Measurements from ENCODE around the gene FOXO6. TPM values are rescaled to one million over a fixed set of nuclear protein-coding genes. Genes with fewer than 3 reads are reported as not detected.

FOXO6 gene
- total and polyA plus RNA-seq, 12 donors: 0.30 to 2.6 (median 1.3) TPM

DNA sequence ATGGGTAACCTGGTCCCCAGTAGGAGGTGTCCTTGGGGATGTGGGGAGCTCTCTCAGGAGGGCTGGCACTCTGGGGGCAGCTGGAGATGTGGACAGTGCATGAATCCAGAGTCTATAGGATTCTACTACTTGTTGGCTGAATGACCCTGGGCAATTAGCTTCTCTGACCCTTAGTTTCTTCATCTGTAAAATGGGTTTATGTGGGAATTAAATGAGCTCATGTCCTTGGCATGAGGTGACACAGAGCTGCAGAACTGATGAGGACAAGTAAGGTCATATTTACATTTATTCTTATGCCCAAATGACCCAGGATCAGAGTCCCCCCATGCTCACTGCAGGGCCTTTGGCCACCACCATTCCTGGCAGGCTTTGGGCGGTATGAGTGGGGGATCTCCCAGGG, 29.3 kb downstream of the FOXO6 start:
- DNase-seq: no peak
- WGBS, 2 donors: 97 to 100% methylated on average over 1 of the region's 1 CpG
- Histone ChIP-seq H3K36me3 (no peaks in the 10 kb centered on the region), H3K4me1 (peaks cover 6 to 47% (median 21%) of the 10 kb centered on the region in 9 donors), H3K27ac (no peak overlapping the region), H3K4me3 (no peak overlapping the region), H3K27me3 (peaks cover 0 to 22% (median 0%) of the 10 kb centered on the region in 7 donors), H3K9me3 (no peaks in the 10 kb centered on the region)
- TF ChIP-seq, protein P1, sequence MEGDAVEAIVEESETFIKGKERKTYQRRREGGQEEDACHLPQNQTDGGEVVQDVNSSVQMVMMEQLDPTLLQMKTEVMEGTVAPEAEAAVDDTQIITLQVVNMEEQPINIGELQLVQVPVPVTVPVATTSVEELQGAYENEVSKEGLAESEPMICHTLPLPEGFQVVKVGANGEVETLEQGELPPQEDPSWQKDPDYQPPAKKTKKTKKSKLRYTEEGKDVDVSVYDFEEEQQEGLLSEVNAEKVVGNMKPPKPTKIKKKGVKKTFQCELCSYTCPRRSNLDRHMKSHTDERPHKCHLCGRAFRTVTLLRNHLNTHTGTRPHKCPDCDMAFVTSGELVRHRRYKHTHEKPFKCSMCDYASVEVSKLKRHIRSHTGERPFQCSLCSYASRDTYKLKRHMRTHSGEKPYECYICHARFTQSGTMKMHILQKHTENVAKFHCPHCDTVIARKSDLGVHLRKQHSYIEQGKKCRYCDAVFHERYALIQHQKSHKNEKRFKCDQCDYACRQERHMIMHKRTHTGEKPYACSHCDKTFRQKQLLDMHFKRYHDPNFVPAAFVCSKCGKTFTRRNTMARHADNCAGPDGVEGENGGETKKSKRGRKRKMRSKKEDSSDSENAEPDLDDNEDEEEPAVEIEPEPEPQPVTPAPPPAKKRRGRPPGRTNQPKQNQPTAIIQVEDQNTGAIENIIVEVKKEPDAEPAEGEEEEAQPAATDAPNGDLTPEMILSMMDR (IDR thresholded peaks at IDR 0.05): no peak
- ATAC-seq: no peak
- intact Hi-C loops (cut with DNase I): no loop called here

DNA sequence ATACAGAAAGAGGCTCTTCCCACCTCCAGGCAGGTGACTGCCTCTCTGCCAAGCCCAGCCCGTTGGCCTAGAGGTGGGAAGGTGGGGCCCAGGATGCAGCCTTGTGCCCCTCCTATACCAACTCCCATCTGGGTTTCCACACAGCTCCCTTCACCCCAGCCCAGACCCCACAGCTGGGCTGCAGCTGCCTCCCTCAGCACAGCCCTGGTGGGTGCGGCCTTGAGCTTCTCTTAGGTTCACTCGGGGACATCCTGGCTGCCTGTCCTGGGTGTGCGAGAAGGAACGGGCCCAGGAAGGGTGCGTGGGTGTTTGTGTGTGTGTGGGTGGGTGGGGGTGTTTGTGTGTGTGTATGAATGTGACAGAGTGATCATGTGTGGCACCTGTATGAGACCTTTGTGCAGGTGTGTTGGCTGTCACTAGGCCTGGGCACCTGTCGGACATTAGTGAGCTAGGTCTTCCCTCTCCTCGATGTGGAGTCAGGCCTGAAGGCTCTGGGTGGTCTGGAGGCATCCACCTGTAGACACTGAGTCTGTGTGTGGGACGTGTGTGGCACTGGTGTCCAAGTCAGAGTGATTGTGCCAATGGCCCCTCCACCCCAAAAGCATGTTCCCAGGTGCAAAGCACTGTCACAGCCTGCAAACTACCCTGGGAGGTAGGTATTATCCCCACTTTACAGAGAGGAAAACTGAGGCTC, 30.7 kb downstream of the FOXO6 start:
- ATAC-seq (no peak), DNase-seq (no peak)
- Histone ChIP-seq H3K27me3 (peaks cover 0 to 24% (median 0%) of the 10 kb centered on the region in 7 donors), H3K36me3 (no peaks in the 10 kb centered on the region), H3K27ac (no peak overlapping the region), H3K4me1 (peaks cover 6 to 44% (median 17%) of the 10 kb centered on the region in 9 donors), H3K9me3 (no peaks in the 10 kb centered on the region), H3K4me3 (no peak overlapping the region)
- TF ChIP-seq, protein P1 (IDR thresholded peaks at IDR 0.05): no peak
- intact Hi-C loops (cut with DNase I): no loop called here
- 51 to 57% methylated on average over 9 of the region's 9 CpGs for WGBS, 2 donors

DNA sequence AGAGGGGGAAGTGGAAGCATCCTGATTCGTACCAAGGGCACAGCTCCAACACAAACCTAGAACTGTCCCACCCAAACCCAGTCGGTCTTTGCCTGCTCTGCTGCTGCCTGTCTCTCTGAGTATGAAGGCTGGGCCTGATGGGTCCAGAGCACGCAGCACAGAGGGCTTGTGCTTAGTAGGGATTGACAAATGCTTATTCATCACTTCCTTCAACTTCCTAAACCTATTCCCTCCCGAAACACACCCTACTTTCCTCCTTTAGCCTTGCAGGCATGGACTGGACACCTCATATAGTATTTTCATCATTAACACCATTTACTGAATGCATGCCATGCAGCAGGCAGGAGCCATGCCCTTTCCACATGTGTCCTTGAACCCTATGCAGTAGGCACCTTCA, 31.3 kb downstream of the FOXO6 start:
- H3K27me3 ChIP-seq: peaks cover 0 to 18% (median 0%) of the 10 kb centered on the region in 7 donors
- H3K4me1 ChIP-seq: peaks cover 1 to 39% (median 11%) of the 10 kb centered on the region in 9 donors
- no peaks in the 10 kb centered on the region for H3K9me3 ChIP-seq
- ATAC-seq (no peak), DNase-seq (no peak)
- H3K27ac ChIP-seq: no peak overlapping the region
- H3K36me3 ChIP-seq: no peaks in the 10 kb centered on the region
- H3K4me3 ChIP-seq: no peak overlapping the region
- intact Hi-C loops (cut with DNase I): no loop called here
- WGBS, 2 donors: 76 to 84% methylated on average over 4 of the region's 4 CpGs
- TF ChIP-seq, protein P1 (IDR thresholded peaks at IDR 0.05): no peak

DNA sequence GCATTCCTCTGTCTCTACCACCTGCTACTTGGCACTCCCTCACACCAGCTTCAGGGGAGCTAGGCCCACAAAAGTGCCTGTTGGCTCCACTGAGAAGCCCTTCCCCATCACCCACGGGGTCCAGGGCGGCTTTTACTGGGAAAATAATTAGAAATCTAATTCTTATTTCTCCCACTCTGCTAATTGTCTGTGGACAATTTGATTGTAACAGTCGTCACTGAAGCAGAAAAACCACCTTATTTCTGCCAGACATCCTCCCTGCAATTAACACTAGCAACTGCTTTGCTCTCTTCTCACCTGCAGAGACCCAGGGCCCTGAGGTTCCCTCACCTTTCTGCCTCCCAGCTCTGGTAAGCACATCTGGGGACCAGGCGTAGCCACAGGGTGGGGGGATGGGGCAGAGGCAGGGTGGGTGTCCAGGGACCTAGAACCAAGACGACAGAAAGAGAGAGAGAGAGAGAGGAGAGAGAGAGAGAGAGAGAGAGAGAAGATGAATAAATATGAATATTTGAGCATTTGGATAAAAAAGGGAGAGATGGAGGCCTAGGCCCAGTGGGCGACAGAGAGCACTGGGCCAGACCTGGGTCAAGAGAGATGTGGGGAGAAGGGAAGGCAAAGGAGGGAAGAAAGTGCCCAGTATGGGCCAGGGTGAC, 32.6 kb downstream of the FOXO6 start:
- no peaks in the 10 kb centered on the region for H3K9me3 ChIP-seq
- ATAC-seq: no peak
- WGBS, 2 donors: 82 to 86% methylated on average over 6 of the region's 6 CpGs
- H3K4me3 ChIP-seq: no peak overlapping the region
- TF ChIP-seq, protein P1 (IDR thresholded peaks at IDR 0.05): no peak
- H3K27ac ChIP-seq: no peak overlapping the region
- no peak for DNase-seq
- intact Hi-C loops (cut with DNase I): no loop called here
- peaks cover 0 to 18% (median 0%) of the 10 kb centered on the region in 7 donors for H3K27me3 ChIP-seq
- no peaks in the 10 kb centered on the region for H3K36me3 ChIP-seq
- peaks cover 0 to 33% (median 5%) of the 10 kb centered on the region in 9 donors for H3K4me1 ChIP-seq
